GM13976 (cell line): ENCODE measurements around the gene TPRG1.
A peak's percentile ranks its signal among the peaks of the same experiment; 100 is the strongest.

Experiments
- DNase-seq: peaks from one replicate; pipeline ENCODE4 v3.0.0; 2012; ENCODE audit warnings: low spot score
- in situ Hi-C: fragments of 300-500 bp; cut with MboI; formaldehyde crosslinking; loops from one replicate; pipeline ENCODE4 v1.12.0; 2022; ENCODE audit warnings: low sequenced_read_pairs, mixed read lengths, inconsistent platforms; ENCODE audit not compliant: unreplicated experiment
- TF ChIP-seq, protein P1 (sequence below): IDR thresholded peaks from 2 replicates; pipeline ENCODE4 v1.5.1; 2012; ENCODE audit warnings: borderline replicate concordance, mild to moderate bottlenecking; ENCODE audit not compliant: insufficient read depth; ENCODE audit errors: extremely low read depth, missing control alignments, control extremely low read depth

TPRG1 gene, protein sequence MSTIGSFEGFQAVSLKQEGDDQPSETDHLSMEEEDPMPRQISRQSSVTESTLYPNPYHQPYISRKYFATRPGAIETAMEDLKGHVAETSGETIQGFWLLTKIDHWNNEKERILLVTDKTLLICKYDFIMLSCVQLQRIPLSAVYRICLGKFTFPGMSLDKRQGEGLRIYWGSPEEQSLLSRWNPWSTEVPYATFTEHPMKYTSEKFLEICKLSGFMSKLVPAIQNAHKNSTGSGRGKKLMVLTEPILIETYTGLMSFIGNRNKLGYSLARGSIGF

DNA sequence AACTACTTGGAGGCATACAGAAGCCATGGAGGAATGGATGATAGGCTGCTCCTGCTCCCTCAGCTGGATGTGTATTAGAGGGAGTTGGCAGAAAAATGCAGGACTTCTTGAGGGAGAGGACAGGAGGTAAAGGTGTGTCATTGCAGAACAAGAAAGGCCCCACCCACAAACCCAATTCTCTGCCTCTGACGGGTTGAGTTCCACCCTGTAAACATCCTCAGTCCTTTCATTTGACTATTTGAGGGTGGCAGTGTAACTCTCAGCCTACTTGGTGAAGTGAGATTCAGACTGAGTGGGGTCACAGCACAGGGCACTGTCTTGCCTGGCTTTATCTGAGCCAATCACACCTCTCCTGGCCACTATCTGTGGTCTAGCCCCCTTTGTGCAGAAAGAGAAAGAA is at the start of gene TPRG1:
TPRG1 (plus strand) TSS at position 265 of the 400 bp plus-strand sequence. CDS start 35,414 bp downstream, outside the sequence.
- in situ Hi-C loops = no loop called here
- no peak for DNase-seq
- TF ChIP-seq, protein P1, sequence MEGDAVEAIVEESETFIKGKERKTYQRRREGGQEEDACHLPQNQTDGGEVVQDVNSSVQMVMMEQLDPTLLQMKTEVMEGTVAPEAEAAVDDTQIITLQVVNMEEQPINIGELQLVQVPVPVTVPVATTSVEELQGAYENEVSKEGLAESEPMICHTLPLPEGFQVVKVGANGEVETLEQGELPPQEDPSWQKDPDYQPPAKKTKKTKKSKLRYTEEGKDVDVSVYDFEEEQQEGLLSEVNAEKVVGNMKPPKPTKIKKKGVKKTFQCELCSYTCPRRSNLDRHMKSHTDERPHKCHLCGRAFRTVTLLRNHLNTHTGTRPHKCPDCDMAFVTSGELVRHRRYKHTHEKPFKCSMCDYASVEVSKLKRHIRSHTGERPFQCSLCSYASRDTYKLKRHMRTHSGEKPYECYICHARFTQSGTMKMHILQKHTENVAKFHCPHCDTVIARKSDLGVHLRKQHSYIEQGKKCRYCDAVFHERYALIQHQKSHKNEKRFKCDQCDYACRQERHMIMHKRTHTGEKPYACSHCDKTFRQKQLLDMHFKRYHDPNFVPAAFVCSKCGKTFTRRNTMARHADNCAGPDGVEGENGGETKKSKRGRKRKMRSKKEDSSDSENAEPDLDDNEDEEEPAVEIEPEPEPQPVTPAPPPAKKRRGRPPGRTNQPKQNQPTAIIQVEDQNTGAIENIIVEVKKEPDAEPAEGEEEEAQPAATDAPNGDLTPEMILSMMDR = no peak

DNA sequence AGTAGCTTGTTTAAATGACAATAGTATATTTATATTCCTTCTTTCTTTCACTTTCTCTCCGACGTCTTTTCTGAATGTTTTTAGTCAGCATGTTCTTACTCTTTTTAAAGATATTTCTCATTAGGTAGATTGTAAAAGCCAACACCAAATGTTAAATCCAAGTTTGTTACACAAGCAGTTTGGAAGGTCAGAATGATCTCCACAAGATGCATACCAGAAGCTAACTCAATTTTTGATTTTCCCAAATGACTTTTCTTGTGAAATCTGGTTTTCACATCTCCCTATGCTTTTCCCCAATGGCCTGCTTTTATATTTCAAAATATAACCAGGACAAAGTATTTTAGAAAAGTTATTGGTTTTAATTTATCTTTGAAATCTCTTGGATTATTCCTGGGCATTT is 49.7 kb upstream of the TPRG1 start:
- no peak for DNase-seq
- in situ Hi-C loops = no loop called here
- TF ChIP-seq, protein P1 = no peak

DNA sequence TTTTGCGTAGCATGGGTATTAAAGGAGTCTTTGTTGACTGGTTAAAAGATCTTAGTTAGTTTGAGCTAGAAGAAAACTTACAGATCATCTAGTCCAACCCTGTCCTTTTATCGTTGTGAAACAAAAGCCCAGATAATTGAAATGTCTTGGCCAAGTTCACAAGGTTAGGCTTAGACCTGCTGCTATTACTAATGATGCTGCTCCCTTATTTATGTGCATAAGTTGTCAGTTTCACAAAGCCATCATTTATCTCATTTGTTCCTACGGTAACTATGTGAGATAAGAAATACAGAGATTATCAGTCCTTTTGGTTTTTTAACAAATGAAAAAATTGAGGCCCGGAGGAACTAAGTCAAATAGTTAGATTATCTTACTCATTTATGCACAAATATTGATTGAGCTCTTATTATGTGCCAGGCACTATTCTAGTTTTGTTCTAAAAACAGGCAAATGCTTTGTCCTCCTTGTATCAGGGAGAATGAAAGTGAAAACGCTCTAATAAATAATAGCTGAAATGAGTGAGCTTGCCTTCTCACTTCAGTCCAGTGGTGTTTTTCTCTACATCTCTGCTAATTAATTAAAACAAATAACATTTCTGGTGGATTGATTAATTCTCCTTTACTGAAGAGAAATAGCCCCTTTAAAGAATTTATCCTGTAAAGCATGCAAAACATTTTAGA is 49.1 kb upstream of the TPRG1 start:
- no peak for DNase-seq
- in situ Hi-C loops = no loop called here
- TF ChIP-seq, protein P1 = no peak

DNA sequence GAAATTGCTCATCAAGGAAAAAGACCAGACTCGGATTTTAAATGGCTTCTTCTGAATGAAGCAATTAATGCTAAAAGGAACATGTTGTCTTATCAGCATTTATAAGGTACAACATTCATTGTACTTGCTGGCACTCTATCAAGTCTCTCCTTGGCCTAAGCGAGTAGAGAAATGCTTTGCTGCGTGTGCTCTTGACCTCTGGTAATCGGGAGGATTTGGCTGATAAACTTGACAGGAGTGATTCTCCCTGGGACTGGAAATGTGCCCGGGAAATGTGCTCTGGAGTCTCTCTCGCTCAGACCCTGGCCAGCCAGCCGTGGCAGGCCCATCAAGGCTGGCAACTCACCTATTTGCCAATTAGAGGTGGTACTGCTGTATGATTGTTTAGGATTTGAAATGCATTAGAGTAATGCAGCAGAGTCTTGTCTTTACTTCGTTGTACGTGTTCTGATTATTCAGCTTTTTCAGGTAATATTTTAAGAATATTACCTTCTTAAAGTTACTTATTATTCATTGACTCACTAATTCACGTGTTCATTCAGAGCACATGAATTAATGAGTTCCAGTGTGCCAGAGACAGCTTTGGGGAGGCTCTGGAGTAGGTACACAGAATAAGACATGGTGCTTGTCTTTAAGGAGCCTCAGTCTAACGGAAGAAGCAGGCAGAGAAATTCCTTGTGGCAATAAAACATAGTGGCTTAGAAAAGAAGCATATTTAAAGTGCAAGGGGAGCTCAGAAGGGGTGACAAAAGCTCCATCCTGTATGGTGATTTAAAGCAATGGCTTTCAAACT is 48.0 kb upstream of the TPRG1 start:
- DNase-seq = no peak
- in situ Hi-C loops = no loop called here
- TF ChIP-seq, protein P1 = no peak

DNA sequence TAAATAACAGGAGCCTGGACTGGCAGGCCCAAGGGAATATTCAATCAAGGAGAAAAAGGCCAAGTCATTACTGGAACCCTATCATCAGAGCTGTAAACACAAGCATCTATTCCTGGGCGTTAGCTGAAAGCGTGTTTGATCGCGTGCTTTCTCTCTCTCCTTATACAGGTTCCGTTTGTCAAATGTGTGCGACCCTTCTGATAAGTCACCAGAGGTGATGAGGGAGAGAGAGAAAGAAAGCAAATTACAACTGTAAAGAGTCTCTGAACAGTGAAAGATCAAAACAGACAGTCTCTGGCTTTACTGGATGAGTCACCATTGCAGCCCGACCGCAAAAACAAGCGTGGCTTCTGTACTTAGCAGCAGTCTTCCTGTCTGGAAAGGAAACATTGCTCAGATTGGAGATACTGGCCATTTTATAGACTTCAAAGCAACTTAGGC is 39.5 kb upstream of the TPRG1 start:
- TF ChIP-seq, protein P1 = no peak
- in situ Hi-C loops = loop anchor here (25.0 kb wide), 1 partner anchor 1395 kb away; the partner anchor contains the start of gene BCL6
- DNase-seq = peak; percentile 37

DNA sequence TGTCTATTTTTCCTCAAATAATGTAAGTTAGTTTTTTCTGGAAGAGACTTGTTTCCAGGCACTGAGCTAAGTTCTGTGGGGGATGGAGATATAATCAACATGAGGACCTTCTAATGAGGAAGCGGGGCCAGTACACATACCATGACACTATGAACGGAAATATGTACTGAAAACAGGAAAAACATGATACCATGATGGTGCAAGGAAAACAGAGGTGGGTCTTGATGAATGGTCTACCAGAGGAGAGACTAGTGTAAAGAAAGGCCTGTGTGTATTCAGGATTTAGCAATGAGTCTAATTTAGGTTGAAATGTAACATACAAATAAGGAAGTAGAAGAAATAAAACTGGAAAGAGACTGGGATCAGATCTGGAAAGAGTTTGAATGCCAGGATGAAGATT is 38.9 kb upstream of the TPRG1 start:
- TF ChIP-seq, protein P1 = no peak
- DNase-seq = no peak
- in situ Hi-C loops = loop anchor here (25.0 kb wide), 1 partner anchor 1396 kb away; the partner anchor contains the start of gene BCL6
